Epidermal melanocyte (primary cell): ENCODE measurements around the gene RBX1.

ENCODE experiments used
- DNase-seq: peaks from one replicate; pipeline ENCODE4 v3.0.0; 2011; ENCODE audit warnings: low spot score; ENCODE audit not compliant: insufficient read length

Gene RBX1

DNA sequence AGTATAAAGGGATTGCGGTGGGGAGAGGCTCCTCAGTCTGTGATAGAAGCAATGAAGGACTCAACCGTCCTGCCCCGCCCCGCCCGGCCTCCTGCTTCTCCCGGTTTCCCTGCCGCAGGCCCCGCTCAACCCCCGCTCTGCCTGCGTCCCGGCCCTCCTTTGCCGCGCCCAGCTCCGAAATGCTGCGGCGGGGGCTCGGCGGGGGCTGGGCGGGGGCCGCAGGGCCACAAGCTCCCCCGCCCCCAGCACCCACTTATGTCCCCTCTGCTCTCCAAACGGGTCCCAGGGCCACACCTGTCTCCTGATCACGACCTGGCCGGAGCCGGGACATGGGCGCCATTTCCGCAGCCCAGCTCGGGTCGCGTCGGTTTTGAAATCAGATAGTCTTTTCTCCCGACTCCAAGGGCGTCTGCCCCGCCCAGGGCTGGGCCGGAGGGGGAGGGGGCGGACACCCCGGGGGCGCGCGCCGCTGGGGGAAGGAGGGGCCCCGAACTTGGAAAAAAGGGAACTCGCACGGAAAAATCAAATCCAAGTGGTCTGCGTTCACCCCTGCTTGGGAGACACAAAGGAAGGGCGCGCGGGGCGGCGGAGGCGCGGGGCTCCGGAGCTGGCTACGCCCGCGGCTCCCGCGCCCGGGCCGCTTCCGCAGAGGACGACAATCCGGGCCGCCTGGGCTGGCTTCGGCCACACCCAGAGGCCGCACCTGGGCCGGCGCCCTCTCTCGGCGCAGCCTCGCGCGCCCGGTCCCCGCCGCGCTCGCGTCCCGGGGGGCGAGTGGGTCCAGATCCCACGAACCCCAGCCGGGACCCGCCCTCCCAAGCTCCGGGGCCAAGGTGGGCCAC, 70.7 kb downstream of the RBX1 start:
- no peak for DNase-seq

DNA sequence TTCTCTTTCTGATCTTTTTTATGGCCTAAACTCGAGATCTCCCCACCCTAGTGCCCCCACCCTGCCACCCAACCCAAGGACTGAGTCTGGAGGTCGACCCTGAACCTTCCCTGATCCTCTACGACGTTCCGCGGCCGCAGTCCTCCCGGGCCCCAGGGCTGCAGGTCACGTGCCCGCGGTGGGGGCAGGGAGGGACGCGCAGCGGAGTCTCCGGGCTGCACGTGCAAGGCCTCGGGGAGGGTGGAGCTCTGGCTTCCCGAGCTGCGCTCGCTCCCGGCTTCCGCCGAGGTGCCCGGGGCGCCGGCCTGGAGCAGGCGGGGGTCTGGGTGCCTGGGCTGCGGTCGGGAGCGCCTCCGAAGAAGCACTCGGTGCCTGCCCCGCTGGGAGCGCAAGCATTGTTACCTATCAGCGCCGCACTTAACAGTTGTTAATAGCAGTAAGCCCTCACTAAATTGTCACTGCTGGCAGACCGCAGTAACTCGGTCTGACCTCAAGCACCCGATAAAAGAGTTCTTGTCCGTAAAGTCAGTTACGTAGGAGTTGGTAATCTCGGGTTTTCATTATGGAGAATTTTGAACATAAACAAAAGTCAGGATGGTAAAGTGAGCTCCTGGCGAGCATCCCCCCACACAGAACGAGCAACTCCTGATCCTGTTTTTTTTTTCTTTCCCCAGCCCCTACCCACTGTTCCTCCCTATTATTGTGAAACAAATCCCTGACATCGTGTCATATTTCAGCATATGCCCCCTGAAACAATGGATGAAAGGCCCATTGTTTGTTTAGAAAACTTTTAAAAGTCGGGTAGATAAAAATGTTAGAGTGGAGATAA, 71.5 kb downstream of the RBX1 start:
- peak; percentile 58 for DNase-seq
